ENCODE data around the gene NENF.

- TF ChIP-seq CSRNP3 (CRISPR knock-in tag; IDR thresholded peaks at IDR 0.05), result no peak
- TF ChIP-seq PATZ1 (CRISPR knock-in tag; IDR thresholded peaks at IDR 0.05; ENCODE audit: borderline replicate concordance), result no peak
- no peak for TF ChIP-seq RARB (CRISPR knock-in tag; IDR thresholded peaks at IDR 0.05)
- TF ChIP-seq ZC3H10 (CRISPR knock-in tag; IDR thresholded peaks at IDR 0.05), result no peak
- TF ChIP-seq ISL1 (CRISPR knock-in tag; IDR thresholded peaks at IDR 0.05), result no peak
- TF ChIP-seq ZFP3 (CRISPR knock-in tag; IDR thresholded peaks at IDR 0.05), result no peak
- no peak for TF ChIP-seq ZNF565 (CRISPR knock-in tag; conservative IDR thresholded peaks at IDR 0.05; ENCODE audit: low read depth)
- no peak for TF ChIP-seq ZNF70 (CRISPR knock-in tag; IDR thresholded peaks at IDR 0.05)
- TF ChIP-seq ARNTL (CRISPR knock-in tag; IDR thresholded peaks at IDR 0.05; ENCODE audit: borderline replicate concordance, low read depth), result no peak
- no peak for TF ChIP-seq CSDC2 (CRISPR knock-in tag; IDR thresholded peaks at IDR 0.05)
- no peak for TF ChIP-seq BACH2 (CRISPR knock-in tag; IDR thresholded peaks at IDR 0.05; ENCODE audit: borderline replicate concordance)
- no peak for TF ChIP-seq ZNF8 (CRISPR knock-in tag; IDR thresholded peaks at IDR 0.05)
- TF ChIP-seq TCF4 (CRISPR knock-in tag; IDR thresholded peaks at IDR 0.05; ENCODE audit: borderline replicate concordance), result no peak
Observed at GRCh38 chr1:212479188-212479587, 46.5 kb downstream of the NENF start.
